ENCODE data around the gene LUZP1.
"Not testable (repeated sequence)": the region's sequence is repeated elsewhere in the genome, so short reads cannot be mapped to it uniquely, and the experiment has no call there.

LUZP1 gene

DNA sequence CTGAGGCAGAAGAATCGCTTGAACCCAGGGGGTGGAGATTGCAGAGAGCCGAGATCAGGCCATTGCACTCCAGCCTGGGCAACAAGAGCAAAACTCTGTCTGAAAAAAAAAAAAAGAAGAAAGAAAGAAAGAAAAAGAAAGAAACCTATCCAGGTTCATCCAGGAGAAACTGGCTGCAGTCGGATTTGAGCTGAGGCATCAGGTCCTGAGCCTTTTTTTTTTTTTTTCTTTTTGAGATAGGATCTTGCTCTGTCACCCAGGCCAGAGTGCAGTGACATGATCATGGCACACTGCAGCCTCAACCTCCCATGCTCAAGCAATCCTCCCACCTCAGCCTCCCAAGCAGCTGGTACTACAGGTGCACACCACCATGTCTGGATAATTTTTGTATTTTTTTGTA, 22.5 kb upstream of the LUZP1 start:
- TF ChIP-seq, protein P1, sequence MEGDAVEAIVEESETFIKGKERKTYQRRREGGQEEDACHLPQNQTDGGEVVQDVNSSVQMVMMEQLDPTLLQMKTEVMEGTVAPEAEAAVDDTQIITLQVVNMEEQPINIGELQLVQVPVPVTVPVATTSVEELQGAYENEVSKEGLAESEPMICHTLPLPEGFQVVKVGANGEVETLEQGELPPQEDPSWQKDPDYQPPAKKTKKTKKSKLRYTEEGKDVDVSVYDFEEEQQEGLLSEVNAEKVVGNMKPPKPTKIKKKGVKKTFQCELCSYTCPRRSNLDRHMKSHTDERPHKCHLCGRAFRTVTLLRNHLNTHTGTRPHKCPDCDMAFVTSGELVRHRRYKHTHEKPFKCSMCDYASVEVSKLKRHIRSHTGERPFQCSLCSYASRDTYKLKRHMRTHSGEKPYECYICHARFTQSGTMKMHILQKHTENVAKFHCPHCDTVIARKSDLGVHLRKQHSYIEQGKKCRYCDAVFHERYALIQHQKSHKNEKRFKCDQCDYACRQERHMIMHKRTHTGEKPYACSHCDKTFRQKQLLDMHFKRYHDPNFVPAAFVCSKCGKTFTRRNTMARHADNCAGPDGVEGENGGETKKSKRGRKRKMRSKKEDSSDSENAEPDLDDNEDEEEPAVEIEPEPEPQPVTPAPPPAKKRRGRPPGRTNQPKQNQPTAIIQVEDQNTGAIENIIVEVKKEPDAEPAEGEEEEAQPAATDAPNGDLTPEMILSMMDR (IDR thresholded peaks at IDR 0.05): no peak
- no peak overlapping the region for H3K27ac ChIP-seq
- H3K9ac ChIP-seq: no peak overlapping the region
- H3K4me2 ChIP-seq (ENCODE audit: low read length): no peak overlapping the region
- no peaks in the 10 kb centered on the region for H3K27me3 ChIP-seq (ENCODE audit: control insufficient read depth, insufficient read depth, low read length)
- H3K4me3 ChIP-seq (ENCODE audit: low read depth, low read length): no peak overlapping the region
- H3K36me3 ChIP-seq (ENCODE audit: control insufficient read depth, insufficient read depth, low read length): no peaks in the 10 kb centered on the region
- H2AFZ ChIP-seq: no peak overlapping the region
- no peaks in the 10 kb centered on the region for H3K9me3 ChIP-seq (ENCODE audit: control insufficient read depth, low read length)
- H3K79me2 ChIP-seq: no peaks in the 10 kb centered on the region
- no peaks in the 10 kb centered on the region for H3K4me1 ChIP-seq

DNA sequence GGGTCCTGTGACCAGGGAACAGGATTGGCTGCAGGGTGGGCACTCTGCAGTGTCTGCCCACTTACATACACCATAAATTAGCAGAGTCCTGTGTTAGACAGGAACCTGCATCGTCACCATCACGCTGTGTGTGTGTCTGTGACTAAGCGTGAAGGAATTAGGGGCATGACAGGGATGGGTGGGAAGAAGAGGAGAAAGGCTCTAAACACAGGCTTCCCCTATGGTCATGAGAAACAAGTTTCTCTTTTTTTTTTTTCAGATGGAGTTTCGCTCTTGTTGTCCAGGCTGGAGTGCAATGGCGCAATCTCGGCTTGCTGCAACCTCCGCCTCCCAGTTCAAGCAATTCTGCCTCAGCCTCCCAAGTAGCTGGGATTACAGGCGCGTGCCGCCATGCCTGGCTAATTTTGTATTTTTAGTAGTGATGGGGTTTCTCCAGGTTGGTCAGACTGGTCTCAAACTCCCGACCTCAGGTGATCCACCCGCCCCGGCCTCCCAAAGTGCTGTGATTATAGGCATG, 20.3 kb upstream of the LUZP1 start:
- H2AFZ ChIP-seq; H3K4me3 ChIP-seq (ENCODE audit: low read depth, low read length); H3K27me3 ChIP-seq (ENCODE audit: control insufficient read depth, insufficient read depth, low read length); H3K36me3 ChIP-seq (ENCODE audit: control insufficient read depth, insufficient read depth, low read length); H3K9ac ChIP-seq; H3K9me3 ChIP-seq (ENCODE audit: control insufficient read depth, low read length); H3K4me1 ChIP-seq; H3K27ac ChIP-seq; H3K79me2 ChIP-seq; H3K4me2 ChIP-seq (ENCODE audit: low read length): not testable (repeated sequence)

DNA sequence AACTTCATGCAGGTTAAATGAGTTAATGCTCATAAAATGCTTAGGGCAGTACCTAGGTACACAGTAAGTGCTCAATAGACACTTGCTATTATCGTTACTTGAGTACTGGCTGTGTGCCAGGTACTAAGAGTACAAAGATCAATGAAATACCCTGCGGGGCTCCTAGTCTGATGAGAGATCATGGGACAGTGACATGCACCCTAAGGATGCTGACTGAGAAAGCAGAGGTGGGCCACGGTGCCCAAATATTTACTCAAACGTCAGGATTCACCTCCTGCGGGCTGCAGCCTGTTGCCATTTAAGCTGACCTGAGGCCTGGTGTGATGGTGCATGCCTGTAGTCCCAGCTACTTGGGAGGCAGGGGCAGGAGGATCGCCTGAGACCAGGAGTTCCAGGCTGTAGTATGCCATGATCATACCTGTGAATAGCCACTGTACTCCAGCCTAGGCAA, 19.8 kb upstream of the LUZP1 start:
- H3K27ac ChIP-seq: no peak overlapping the region
- H3K4me3 ChIP-seq (ENCODE audit: low read depth, low read length): no peak overlapping the region
- TF ChIP-seq, protein P1 (IDR thresholded peaks at IDR 0.05): no peak
- no peaks in the 10 kb centered on the region for H3K79me2 ChIP-seq
- H3K36me3 ChIP-seq (ENCODE audit: control insufficient read depth, insufficient read depth, low read length): no peaks in the 10 kb centered on the region
- H2AFZ ChIP-seq: no peak overlapping the region
- no peak overlapping the region for H3K4me2 ChIP-seq (ENCODE audit: low read length)
- H3K9ac ChIP-seq: no peak overlapping the region
- H3K4me1 ChIP-seq: no peaks in the 10 kb centered on the region
- H3K27me3 ChIP-seq (ENCODE audit: control insufficient read depth, insufficient read depth, low read length): no peaks in the 10 kb centered on the region
- no peaks in the 10 kb centered on the region for H3K9me3 ChIP-seq (ENCODE audit: control insufficient read depth, low read length)

DNA sequence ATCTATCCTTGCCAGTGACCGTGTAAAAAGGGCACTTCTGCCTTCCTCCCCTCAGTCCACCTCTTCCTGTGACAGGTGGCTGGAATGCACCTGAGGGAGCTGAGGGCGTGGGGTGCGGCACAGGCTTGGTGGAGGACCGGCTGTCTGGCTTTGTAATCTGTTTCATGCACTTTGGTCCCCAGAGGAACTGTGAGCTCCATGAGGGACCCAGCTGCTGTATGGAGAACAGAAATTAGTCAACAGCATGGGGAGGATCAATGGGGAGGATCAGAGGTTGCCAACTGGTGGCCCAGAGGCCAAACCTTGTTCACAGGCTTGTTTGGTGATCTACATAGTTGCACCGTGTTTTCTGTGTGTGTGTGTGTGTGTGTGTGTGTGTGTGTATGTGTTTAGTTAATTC, 19.0 kb upstream of the LUZP1 start:
- Histone ChIP-seq H3K4me3 (ENCODE audit: low read depth, low read length) (no peak overlapping the region), H3K9me3 (ENCODE audit: control insufficient read depth, low read length) (no peaks in the 10 kb centered on the region)
- TF ChIP-seq, protein P1 (IDR thresholded peaks at IDR 0.05): no peak

DNA sequence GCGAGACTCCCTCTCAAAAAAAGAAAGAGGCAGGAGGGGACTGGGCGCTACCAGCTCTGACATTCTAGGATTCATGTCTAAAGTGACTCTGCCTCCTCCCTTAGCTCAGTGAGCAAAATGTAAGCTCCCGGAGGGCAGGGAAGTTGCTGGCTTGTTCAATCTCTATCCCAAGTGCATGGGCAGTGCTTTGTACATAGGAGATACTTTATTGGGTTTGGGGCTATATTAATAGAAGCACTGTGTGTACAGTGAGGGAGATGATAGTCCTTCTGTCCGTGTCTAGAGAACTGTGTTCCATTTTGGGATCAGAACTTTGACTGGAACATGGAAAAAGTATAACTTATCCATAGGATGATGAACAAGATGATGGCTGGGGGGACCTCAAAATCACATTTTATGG, 16.7 kb upstream of the LUZP1 start:
- Histone ChIP-seq H3K9me3 (ENCODE audit: control insufficient read depth, low read length) (no peaks in the 10 kb centered on the region), H3K4me2 (ENCODE audit: low read length) (no peak overlapping the region), H3K27me3 (ENCODE audit: control insufficient read depth, insufficient read depth, low read length) (no peaks in the 10 kb centered on the region), H3K27ac (no peak overlapping the region), H3K9ac (no peak overlapping the region), H3K79me2 (no peaks in the 10 kb centered on the region), H3K4me3 (ENCODE audit: low read depth, low read length) (no peak overlapping the region), H3K4me1 (no peaks in the 10 kb centered on the region), H3K36me3 (ENCODE audit: control insufficient read depth, insufficient read depth, low read length) (no peaks in the 10 kb centered on the region), H2AFZ (no peak overlapping the region)
- TF ChIP-seq, protein P1 (IDR thresholded peaks at IDR 0.05): no peak

More for the DNA sequence above, 19.0 kb upstream of the LUZP1 start:
- Histone ChIP-seq H3K4me1 (no peaks in the 10 kb centered on the region), H2AFZ (no peak overlapping the region), H3K9ac (no peak overlapping the region), H3K27me3 (ENCODE audit: control insufficient read depth, insufficient read depth, low read length) (no peaks in the 10 kb centered on the region), H3K79me2 (no peaks in the 10 kb centered on the region), H3K27ac (no peak overlapping the region), H3K4me2 (ENCODE audit: low read length) (no peak overlapping the region), H3K36me3 (ENCODE audit: control insufficient read depth, insufficient read depth, low read length) (no peaks in the 10 kb centered on the region)
